HepG2 (cell line): ENCODE results near the gene CTDNEP1. TPM values are rescaled to one million over a fixed set of nuclear protein-coding genes. Genes with fewer than 3 reads are reported as not detected.

ENCODE experiments used
- ATAC-seq: fragments of 200-7000 bp; cut with Tn5 transposase; 3 replicates; pipeline ENCODE4 v1.9.1; 2020; ENCODE audit warnings: mild to moderate bottlenecking, moderate library complexity
- BruUV-seq: library from RNA; stranded (reverse); fragments of 400-500 nt; replicated peaks from 2 replicates; lab custom pipeline; 2021; lab: Mats Ljungman, UMichigan
- CTCF ChIA-PET: fragments of 300-600 bp; formaldehyde crosslinking; extraction: SDS; loops from one replicate; lab custom pipeline; 2021; ENCODE audit warnings: low total read pairs, inconsistent platforms, low intra/inter-chr PET ratio; lab: Yijun Ruan, JAX
- POLR2A ChIA-PET: fragments of 350-600 bp; sonication (Branson Sonifier 250); formaldehyde crosslinking; loops from one replicate; lab custom pipeline; 2020; ENCODE audit warnings: antibody characterized with exemption, inconsistent platforms; lab: Yijun Ruan, JAX
- DNase-seq: peaks from one replicate; pipeline ENCODE4 v3.0.0-alpha.2; 2015; ENCODE audit warnings: low spot score
- FAIRE-seq: peaks from 3 replicates; lab custom pipeline; 2011; peaks lifted over from hg19 to GRCh38; lab: Jason Lieb, UNC
- H2AFZ ChIP-seq: one replicate; pipeline ENCODE4 v1.6.1; 2011; ENCODE audit warnings: low read length, inconsistent platforms
- H3K27ac ChIP-seq: fragments of 300-600 bp; 3 replicates; pipeline ENCODE4 v1.8.0; 2011; ENCODE audit warnings: mixed run types, mild to moderate bottlenecking, mixed read lengths, low read length, inconsistent platforms; ENCODE audit not compliant: insufficient read depth; ENCODE audit errors: extremely low read length
- H3K27me3 ChIP-seq, 2 experiments: fragments of 200-600 bp in 1 of 2; 2 replicates in 1 of 2; 3 replicates in 1 of 2; pipeline versions ENCODE4 v1.6.0 to v1.8.0; 2011; ENCODE audit warnings: low read length in 2 of 2, mild to moderate bottlenecking in 2 of 2, moderate library complexity in 2 of 2, inconsistent platforms in 1 of 2; ENCODE audit not compliant: insufficient read depth in 2 of 2, control insufficient read depth in 1 of 2
- H3K36me3 ChIP-seq, 2 experiments: fragments of 200-600 bp in 1 of 2; replicated peaks in 1 of 2; 2 replicates in 1 of 2; 3 replicates in 1 of 2; pipeline versions ENCODE4 v1.5.1 to v1.8.0; 2011; ENCODE audit warnings: low read length in 2 of 2, inconsistent platforms in 1 of 2; ENCODE audit not compliant: insufficient read depth in 2 of 2, control insufficient read depth in 1 of 2
- H3K4me1 ChIP-seq: 2 replicates; pipeline ENCODE4 v1.5.1; 2012; ENCODE audit warnings: low read length, inconsistent platforms; ENCODE audit not compliant: insufficient read depth
- H3K4me2 ChIP-seq: 2 replicates; pipeline ENCODE4 v1.6.0; 2011; ENCODE audit warnings: low read depth, low read length, inconsistent platforms
- H3K4me3 ChIP-seq, 3 experiments: fragments of 200-600 bp in 1 of 3; sonication (generic), shearing (Covaris generic) in 1 of 3; replicated peaks in 1 of 3; 2 replicates each; pipeline ENCODE4 v1.5.1; 2011 to 2016; ENCODE audit warnings: low read length in 3 of 3, inconsistent platforms in 2 of 3, low read depth in 2 of 3, mild to moderate bottlenecking in 2 of 3, control low read depth in 1 of 3, mixed read lengths in 1 of 3; ENCODE audit not compliant: insufficient read depth in 1 of 3
- H3K79me2 ChIP-seq: one replicate; pipeline ENCODE4 v1.6.1; 2011; ENCODE audit warnings: low read length, inconsistent platforms; ENCODE audit not compliant: insufficient read depth
- H3K9ac ChIP-seq: 2 replicates; pipeline ENCODE4 v1.6.0; 2011; ENCODE audit warnings: mild to moderate bottlenecking, low read depth, low read length, inconsistent platforms; ENCODE audit not compliant: insufficient read depth
- H3K9me3 ChIP-seq: 2 replicates; pipeline ENCODE4 v1.5.1; 2012; ENCODE audit warnings: mild to moderate bottlenecking, low read length
- H4K20me1 ChIP-seq: 2 replicates; pipeline ENCODE4 v1.6.0; 2011; ENCODE audit warnings: inconsistent platforms, mild to moderate bottlenecking, low read length, moderate library complexity; ENCODE audit not compliant: insufficient read depth
- AGO1 ChIP-seq: fragments of 200-400 bp; formaldehyde crosslinking; IDR thresholded peaks from 2 replicates; pipeline ENCODE4 v1.6.1; 2017; ENCODE audit warnings: mild to moderate bottlenecking, low read depth, low read length, moderate library complexity; ENCODE audit not compliant: poor library complexity, severe bottlenecking
- AKAP8 ChIP-seq: sonication (generic); formaldehyde crosslinking; IDR thresholded peaks from 2 replicates; pipeline ENCODE4 v1.5.1; 2020; ENCODE audit warnings: mild to moderate bottlenecking, missing genetic modification reagents
- GTF3A ChIP-seq: sonication (generic); formaldehyde crosslinking; conservative IDR thresholded peaks from 2 replicates; pipeline ENCODE4 v1.4.0; 2020; ENCODE audit warnings: mild to moderate bottlenecking, missing genetic modification reagents
- HDAC6 ChIP-seq: fragments of 200-600 bp; sonication (generic); IDR thresholded peaks from 2 replicates; pipeline ENCODE4 v1.7.0; 2017; ENCODE audit warnings: mild to moderate bottlenecking, antibody characterized with exemption, low read length, low read depth
- HNRNPH1 ChIP-seq: fragments of 200-400 bp; formaldehyde crosslinking; optimal IDR thresholded peaks from 2 replicates; pipeline ENCODE3; 2017; ENCODE audit warnings: mild to moderate bottlenecking, low read depth, low read length
- MTA3 ChIP-seq: sonication (generic); formaldehyde crosslinking; IDR thresholded peaks from 2 replicates; pipeline ENCODE4 v1.4.0; 2020; ENCODE audit warnings: missing genetic modification reagents
- PRDM10 ChIP-seq: sonication (generic); formaldehyde crosslinking; IDR thresholded peaks from 2 replicates; pipeline ENCODE4 v1.4.0; 2020; ENCODE audit warnings: low read depth, missing genetic modification reagents
- RNF219 ChIP-seq: sonication (generic); formaldehyde crosslinking; IDR thresholded peaks from 2 replicates; pipeline ENCODE4 v1.5.0; 2020; ENCODE audit warnings: mild to moderate bottlenecking, missing genetic modification reagents
- SMYD3 ChIP-seq: sonication (generic); formaldehyde crosslinking; IDR thresholded peaks from 2 replicates; pipeline ENCODE4 v1.8.1; 2023; ENCODE audit warnings: mild to moderate bottlenecking, missing genetic modification reagents
- SYNCRIP ChIP-seq: fragments of 200-400 bp; formaldehyde crosslinking; IDR thresholded peaks from 2 replicates; pipeline ENCODE4 v1.6.1; 2018; ENCODE audit warnings: mild to moderate bottlenecking, low read depth, low read length; ENCODE audit not compliant: insufficient read depth
- ZBTB44 ChIP-seq: sonication (generic); formaldehyde crosslinking; IDR thresholded peaks from 2 replicates; pipeline ENCODE4 v1.4.0; 2020; ENCODE audit warnings: missing genetic modification reagents
- ZC3H4 ChIP-seq: sonication (generic); formaldehyde crosslinking; IDR thresholded peaks from 2 replicates; pipeline ENCODE4 v1.4.0; 2020; ENCODE audit warnings: missing genetic modification reagents, borderline replicate concordance
- ZKSCAN1 ChIP-seq: fragments of 150-350 bp; IDR thresholded peaks from 2 replicates; pipeline ENCODE4 v1.6.1; 2014; ENCODE audit warnings: low read length
- ZNF550 ChIP-seq: sonication (generic); formaldehyde crosslinking; IDR thresholded peaks from 2 replicates; pipeline ENCODE4 v1.4.0; 2020; ENCODE audit warnings: mild to moderate bottlenecking, missing genetic modification reagents, borderline replicate concordance
- ZNF720 ChIP-seq: sonication (generic); formaldehyde crosslinking; IDR thresholded peaks from 2 replicates; pipeline ENCODE4 v1.4.0; 2020; ENCODE audit warnings: missing genetic modification reagents
- ZNF781 ChIP-seq: sonication (generic); formaldehyde crosslinking; IDR thresholded peaks from 2 replicates; pipeline ENCODE4 v1.5.1; 2020; ENCODE audit warnings: borderline replicate concordance, mild to moderate bottlenecking, missing genetic modification reagents; ENCODE audit errors: not compliant biosample characterization
- WGBS: methylation state at CpG from one replicate; pipeline ENCODE4 v1.1.6; 2017; ENCODE audit warnings: low lambda C conversion rate; 5-methylcytosine and 5-hydroxymethylcytosine counted together
- in situ Hi-C: cut with HindIII; loops from 2 replicates; pipeline ENCODE4 v1.10.0; 2017; ENCODE audit warnings: low pct_unique_long_range_greater_than_20kb; ENCODE audit not compliant: extremely low pct_ligation_motif_present
- intact Hi-C: fragments of 100-400 bp; cut with micrococcal nuclease; formaldehyde crosslinking; loops from one replicate; pipeline ENCODE4 v1.10.0; 2022; ENCODE audit not compliant: unreplicated experiment
- polyA plus RNA-seq, 8 experiments: library from polyadenylated mRNA; depleted of rRNA in 3 of 8; stranded (reverse) in 7 of 8; unstranded in 1 of 8; fragments of >200 nt; fragmentation: Illumina TruSeq in 4 of 8; extraction: Trizol in 4 of 8; gene quantifications; 2 replicates each; pipeline versions ENCODE4 v1.2.1 to v1.2.3, GENCODE V29; 2011 to 2016; ENCODE audit warnings: low read depth in 4 of 8, missing spikeins in 1 of 8, mixed read lengths in 1 of 8; ENCODE audit not compliant: insufficient read depth in 1 of 8
- total RNA-seq, 5 experiments: library from RNA; depleted of rRNA; stranded (reverse); fragments of >200 nt; fragmentation: Illumina TruSeq; extraction: Trizol; gene quantifications; 2 replicates each; pipeline ENCODE4 v1.2.3, GENCODE V29; 2016; ENCODE audit warnings: low read depth in 1 of 5

Gene CTDNEP1
- total and polyA plus RNA-seq, 2 of the 13 experiments (the other 11 are each of a cell fraction or from before 2014, with no cell fraction given) = 19.8 to 118 TPM

GRCh38 chr17:7228920-7229319 lies 22.6 kb downstream of the CTDNEP1 start:
- Histone ChIP-seq H3K4me2 (no peak overlapping the region), H3K4me3 (no peak overlapping the region), H4K20me1 (peaks cover 10% of the 10 kb centered on the region; the same call in 1 of the 2 replicates), H3K36me3 (peaks cover 29 to 66% of the 10 kb centered on the region in 2 experiments; a peak in 4 of 5 replicates), H3K79me2 (peaks cover 37% of the 10 kb centered on the region), H3K4me1 (peaks cover 22% of the 10 kb centered on the region), H3K9me3 (no peaks in the 10 kb centered on the region), H3K27me3 (no peaks in the 10 kb centered on the region; a peak in 1 of 5 replicates), H3K27ac (no peak overlapping the region), H2AFZ (no peak overlapping the region), H3K9ac (no peak overlapping the region)
- ATAC-seq (no peak), DNase-seq (no peak), FAIRE-seq (no peak)
- ChIA-PET POLR2A (interaction anchor here (1.1 kb wide), 1 partner anchor 9 kb away, joined by 3 read pairs; the partner anchor contains the start of genes ACADVL and DLG4), CTCF (no interaction called here)
- in situ Hi-C loops (no loop called here), intact Hi-C loops (no loop called here)
- WGBS = 98% methylated on average over 14 of the region's 14 CpGs
- BruUV-seq = no TSS peak
- TF ChIP-seq ZNF720 (no peak), PRDM10 (CRISPR knock-in tag) (no peak), AGO1 (no peak), RNF219 (CRISPR knock-in tag) (no peak), ZKSCAN1 (no peak), ZNF781 (CRISPR knock-in tag) (no peak), SMYD3 (no peak), HNRNPH1 (no peak), GTF3A (no peak), ZC3H4 (CRISPR knock-in tag) (no peak), SYNCRIP (no peak), ZBTB44 (CRISPR knock-in tag) (no peak), MTA3 (CRISPR knock-in tag) (no peak), HDAC6 (no peak), AKAP8 (no peak), ZNF550 (CRISPR knock-in tag) (no peak)
